Activated CD8-positive, alpha-beta memory T cell treated with anti-CD3 and anti-CD28 coated beads for 24 hours (primary cell): ENCODE results near the gene SLC25A25.

Experiments used
- DNase-seq: peaks from one replicate; pipeline ENCODE4 v3.0.0-alpha.2; 2020

Gene SLC25A25

DNA sequence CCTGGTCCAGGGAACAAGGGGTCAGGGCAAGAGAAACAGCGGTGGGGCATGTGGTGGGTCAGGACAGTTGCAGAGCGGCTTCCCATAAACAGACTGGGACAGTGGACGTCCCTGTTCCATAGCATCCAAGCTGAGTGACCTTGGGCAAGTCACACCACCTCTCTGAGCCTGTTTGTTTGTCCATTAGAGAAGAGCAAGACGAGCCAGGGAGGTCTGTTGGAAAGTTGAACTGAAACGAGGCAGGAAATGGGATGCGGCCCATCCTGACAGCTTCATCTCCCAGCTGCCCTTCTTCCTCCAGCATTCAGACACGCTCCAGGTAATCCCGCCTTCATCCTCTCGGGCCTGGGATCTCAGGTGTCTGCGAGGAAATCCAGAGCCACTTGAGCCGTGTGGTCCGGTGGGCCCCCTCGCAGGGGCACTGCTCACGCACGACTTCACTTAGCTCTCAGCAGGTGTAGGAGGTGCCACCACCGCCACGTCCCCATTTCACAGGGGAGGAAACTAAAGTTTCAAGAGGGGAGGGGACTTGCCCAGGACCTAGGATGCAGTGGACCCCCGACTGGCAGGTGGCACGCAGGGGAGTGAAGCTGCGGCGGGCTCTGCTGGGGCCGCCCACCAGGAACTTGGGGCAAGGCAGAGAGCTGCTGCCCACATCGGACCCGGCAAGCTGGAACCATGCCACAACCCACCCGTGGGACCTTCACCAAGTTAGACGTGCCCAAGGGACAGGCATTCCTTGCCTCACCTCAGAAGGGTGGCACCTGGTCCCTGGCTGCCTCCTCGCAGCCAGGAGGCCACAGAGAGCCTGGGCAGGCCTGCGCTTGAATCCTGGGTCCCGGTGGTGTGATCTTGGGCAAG is 46.5 kb downstream of the SLC25A25 start:
- DNase-seq, result no peak

DNA sequence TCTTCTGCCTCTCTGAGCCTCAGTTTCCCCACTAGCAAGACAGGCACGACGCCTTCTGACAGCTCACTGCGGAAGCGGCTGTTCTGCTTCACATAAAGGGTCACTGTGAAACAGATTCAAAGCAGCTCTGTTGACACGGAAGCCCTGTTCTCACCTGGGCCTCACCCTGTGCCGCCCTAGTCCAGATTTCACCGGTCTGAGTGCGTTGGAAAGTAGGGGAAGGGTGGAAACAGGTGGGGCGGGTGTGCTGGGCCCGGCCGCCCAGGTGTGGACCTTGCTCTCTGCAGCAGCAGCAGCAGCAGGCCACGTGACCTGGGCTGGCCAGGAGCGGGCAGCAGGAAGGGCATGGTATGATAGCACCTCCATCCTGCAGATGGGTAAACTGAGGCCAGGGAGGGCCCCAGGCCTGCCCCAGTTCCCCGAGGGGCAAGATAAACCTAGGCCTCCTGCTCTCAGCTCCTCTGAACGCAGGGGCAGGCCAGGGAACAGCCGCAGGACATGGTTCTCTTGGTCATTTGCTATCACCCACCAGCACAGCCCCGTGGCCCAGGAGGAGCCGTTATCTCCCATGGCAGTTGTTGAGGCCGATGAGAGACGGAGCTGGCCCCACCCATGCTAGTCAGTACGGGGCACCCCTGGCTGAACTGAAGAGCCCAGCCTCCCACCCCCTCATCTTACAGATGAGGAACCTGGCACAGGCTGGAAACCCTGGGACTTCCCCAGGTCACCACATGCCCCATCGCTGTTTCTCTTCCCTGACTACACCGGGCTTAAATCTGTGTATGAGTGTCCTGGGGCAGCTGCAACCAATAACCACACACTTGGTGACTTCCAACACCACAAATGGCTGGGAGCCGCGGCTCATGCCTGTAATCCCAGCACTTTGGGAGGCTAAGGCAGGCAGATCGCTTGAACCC is 47.4 kb downstream of the SLC25A25 start:
- DNase-seq, result no peak

DNA sequence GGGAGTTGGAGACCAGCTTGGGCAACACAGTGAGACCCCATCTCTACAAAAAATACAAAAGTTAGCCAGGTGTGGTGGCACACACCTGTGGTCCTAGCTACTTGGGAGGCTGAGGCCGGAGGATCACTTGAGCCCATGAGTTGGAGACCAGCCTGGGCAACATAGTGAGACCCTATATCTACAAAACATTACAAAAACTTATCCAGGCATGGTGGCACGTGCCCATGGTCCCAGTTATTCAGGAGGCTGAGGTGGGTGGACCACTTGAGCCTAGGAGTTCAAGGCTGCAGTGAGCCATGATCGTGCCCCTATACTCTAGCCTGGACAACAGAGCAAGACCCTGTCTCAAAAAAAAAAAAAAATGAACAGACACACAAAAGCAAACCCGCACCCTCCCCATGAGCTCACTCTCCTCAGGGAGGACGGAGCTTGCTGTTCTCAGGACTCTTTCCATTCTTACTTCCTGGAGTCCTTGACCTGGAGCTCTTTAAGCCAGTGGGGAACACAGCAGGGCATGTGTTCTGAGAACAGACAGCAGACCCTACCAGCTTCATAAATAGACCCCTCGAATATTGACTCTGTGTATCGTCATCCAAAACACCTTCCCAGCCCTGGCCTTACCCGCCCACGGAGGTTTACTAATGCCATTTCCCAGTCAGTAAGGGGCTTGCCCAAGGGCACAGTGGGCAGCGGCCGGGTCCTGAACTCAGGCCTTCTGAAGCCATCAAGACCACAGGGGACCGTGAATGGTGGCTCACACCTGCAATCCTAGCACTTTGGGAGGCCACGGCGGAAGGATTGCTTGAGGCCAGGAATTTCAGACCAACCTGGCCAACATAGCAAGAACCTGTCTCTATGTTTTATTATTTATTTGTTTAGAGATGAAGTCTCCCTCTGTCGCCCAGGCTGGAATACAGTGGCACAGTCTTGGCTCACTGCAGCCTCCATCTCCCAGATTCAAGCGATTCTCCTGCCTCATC is 48.4 kb downstream of the SLC25A25 start:
- DNase-seq, result no peak

DNA sequence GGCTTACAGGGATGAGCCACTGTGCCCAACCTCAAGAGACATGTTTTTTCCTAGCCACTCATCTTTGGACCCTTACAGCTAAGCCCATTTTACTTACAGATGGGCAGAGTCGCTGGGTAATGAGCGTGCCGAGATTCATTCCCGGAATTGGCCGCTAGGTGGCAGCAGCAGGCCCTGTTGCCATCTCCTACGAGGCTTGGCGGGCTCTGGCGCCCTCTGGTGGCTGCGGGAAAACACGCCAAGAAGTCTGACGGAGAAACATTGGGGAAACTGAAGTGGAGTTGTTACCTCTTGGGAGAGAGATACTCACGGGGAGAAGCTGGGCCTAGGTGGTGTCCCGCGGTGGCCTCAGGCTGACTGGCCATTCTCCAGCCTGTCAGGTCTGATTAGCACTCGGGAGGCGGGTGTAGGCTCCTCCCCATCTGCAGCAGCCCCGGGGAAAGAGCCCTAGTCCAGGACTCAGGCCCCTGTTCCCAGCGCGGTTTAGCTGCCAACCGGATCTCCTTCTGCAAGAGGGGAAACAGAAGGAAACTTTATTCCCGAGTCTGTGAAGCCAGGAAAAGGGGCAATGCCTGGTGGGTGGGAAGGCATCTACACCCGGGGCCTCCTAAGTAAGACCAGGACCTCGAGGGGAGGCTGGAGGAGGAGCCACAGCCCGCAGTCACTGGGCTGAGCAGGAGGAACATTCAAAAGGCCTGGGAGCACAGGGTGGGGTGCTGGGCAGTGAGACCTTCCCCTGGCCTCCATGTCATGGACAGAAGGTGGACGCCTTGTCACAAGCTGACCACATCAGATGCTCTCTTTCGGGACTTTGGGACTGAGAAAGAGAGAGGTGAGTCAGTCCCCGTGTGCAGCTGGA is 49.8 kb downstream of the SLC25A25 start:
- peak; percentile 100 for DNase-seq

DNA sequence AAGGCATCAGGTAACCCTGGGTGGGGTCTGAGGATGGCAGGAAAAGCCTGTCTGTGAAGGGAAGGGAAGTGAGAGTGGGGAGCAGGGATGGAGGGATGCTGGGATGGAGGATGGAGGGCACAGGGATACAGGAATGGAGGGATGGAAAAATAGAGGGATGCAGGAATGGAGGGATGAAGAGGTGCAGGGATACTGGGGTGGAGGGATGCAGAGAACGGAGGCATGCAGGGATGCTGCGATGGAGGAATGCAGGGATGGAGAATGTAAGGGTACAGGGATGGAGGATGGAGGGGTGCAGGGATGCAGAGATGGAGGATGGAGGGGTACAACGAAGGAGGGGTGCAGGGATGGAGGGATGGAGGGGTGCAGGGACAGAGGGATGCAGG is 50.4 kb downstream of the SLC25A25 start:
- no peak for DNase-seq

DNA sequence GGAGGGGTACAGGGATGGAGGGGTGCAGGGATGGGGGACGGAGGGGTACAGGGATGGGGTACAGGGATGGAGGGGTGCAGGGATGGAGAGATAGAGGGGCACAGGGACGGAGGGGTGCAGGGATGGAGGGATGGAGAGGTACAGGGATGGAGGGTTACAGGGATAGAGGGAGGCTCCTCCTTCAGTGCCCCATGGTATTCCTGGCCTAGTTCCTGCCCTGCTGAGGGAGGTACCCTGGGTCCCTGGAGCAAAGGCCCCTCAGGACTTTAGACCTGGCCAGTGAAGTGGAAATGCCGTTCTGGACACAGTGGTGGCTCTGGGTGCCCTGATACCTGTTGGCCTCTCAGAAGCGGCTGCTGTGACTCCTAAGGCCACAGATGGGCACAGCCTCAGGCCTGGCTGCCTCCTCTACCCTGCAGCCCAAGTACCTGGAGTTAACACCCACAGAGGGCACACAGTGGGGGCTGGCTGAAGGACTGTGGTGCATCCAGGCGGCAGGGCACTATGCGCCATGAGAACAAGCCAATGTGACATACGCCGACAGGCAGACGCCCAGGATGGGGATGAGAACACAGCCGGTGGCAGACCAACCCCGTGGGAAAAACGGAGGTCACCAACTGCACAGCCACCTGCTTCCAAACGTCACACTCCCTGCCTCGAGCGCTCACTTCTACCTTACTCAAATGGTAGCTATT is 51.1 kb downstream of the SLC25A25 start:
- DNase-seq, result no peak

DNA sequence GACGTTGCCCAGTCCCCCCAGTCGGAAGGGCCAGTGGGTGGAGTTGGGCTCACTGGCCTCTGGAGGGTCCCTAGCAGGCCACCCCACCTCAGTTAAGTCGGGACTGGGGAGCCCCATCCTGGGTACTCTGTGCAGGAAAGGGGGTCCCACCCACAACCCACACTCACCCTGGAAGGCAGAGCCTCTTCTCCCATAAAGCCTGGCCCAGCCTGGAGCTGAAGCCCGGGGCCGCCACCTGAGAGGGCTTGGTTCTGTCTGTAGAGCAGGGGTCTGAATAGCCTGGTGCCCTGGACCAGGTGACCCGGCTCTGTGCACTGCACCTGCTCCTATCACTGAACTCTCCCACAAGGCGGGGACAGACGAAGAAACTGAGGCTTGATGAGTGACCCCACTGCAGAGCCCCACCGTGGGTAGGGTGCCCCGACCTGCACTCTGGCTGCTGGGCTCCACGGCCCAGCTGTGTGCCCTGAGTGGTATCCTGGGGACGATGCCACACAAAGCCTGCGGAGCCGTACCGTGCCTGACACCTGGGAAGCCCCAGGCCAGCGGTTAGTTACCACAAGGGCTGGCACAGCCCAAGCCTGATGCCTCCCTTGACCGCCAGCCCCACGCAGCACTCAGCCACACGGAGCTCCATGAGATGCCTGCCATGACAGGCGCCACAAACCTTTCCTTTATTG is 52.2 kb downstream of the SLC25A25 start:
- no peak for DNase-seq

DNA sequence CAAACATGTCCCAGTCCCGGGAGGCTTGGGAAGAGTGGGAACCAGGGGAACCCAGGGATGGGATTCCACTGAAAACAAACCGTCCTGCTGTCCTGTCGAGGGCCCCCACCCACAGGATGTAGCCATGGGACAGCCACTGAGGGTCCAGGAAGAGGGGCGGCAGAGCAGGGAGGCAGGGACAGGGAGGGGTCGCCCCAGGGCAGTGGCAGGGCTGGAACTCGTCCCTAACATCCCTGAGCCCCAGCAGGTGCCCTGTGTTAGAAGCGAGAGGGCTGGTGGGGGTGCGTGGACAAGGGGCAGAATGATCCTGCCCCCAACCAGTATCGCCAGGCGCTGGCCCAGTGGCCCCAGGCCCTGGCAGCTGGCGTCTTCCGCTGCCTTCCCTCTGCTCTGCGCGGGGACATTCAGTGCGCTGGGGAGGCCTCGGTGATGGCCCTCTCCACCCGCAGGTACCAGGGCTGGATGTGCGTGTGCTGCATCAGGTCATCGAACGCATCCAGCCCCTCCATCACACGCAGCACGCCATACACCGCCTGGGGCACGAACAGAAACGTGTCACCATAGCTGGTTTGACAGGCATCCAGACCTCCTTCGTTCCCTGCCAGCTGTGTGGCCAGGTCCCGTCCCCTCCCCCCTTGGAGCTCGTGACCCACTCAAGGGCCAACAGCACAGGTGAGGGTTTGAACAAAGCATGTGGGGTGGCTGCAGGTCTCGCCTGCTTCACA is 52.9 kb downstream of the SLC25A25 start:
- no peak for DNase-seq

DNA sequence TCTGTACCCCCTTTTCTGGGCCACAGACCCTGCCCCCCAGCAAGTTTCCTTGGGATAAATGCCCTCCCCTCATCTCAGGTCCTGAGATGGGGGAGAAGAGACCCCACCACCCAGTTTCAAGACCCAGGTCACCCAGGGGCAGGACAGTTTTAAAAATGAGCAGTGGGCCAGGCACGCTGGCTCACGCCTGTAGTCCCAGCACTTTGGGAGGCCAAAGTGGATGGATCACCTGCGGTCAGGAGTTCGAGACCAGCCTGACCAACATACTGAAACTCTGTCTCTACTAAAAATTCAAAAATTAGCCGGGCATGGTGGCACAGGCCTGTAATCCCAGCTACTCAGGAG is 53.4 kb downstream of the SLC25A25 start:
- DNase-seq, result no peak

DNA sequence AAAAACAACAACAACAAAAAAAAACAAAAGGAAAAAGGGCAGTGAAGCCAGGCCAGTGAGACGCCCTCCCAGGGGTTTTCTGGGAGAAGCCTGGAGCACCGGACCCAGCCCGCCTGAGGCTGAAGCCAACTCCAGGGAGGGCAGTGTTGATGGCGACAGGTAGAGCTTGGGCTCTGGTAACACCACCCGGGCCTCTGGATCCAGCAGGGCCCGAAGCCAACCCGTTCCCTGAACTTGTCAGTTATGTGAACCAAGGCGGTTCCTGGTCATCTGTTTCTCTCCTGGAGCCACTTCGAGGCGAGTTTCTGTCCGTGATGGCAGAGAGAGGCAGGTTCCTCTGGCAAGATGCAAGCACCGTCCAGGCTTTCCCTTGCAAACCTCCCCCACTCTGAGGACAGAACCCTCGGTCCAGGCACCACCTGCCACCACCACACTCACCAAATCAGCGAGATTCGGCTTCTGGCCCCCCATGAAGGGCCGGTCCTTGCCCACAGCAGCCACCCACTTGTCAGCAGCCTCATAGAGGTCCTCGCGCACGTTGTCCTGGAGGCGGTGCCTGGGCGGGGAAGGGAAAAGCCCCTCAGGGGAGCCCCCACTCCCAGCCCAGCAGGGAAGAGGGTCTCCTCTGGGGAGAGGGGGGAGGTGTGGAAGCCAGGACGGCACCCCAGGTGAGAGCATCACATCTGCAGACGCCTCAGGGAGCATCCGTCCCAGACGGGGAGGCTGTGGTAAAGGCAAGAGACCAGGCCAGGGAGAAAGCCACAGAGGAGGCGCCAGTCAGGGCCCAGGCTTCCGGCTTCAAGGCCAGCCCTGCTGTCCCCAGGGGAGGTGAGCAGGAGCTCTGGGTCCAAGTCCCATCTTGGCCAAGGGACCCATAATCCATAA is 54.1 kb downstream of the SLC25A25 start:
- no peak for DNase-seq

DNA sequence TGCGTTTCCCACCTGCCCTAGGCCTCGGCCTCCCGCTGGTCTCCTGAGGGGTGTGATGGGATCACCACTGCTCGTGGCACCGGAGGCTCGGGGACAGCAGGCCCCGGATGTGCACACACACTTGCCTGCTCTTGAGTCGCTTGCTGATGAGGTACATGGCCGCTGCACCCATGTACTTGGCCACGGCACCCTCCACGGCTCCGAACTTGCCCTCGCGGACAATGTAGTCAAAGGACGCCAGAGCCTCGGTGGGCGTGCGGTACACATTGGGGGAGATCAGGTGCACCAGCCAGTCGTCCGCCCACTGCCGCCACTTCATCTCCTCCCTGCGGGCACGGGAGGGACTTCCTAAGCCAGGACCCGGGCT is 54.8 kb downstream of the SLC25A25 start:
- DNase-seq, result no peak

DNA sequence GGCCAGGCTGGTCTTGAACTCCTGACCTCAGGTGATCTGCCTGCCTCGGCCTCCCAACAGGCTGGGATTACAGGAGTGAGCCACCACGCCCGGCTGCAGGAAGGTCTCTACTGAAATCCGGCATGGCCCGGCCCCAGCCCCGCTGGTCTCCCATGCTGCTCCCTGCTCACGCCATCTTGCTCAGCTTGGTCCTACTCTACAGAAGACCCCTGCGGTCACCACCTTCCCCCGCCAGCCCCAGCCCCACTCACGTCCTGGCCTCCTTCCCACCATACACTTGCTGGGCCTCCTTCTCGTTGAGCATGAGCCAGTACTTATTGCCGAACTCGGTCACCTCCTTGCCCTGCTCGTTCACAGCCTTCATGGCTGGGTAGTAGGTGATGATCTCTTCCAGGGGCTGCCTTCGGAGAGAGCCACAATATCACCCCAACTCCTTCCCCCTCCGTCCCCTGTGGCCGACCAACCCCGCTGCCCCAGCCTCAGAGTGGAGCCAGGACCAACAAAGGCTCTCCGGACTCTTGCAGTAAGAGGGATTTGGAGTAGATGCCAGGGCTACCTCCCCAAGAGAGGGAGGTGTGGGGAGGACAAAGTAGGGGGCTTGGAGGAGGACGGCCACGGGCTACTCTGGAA is 55.5 kb downstream of the SLC25A25 start:
- no peak for DNase-seq

DNA sequence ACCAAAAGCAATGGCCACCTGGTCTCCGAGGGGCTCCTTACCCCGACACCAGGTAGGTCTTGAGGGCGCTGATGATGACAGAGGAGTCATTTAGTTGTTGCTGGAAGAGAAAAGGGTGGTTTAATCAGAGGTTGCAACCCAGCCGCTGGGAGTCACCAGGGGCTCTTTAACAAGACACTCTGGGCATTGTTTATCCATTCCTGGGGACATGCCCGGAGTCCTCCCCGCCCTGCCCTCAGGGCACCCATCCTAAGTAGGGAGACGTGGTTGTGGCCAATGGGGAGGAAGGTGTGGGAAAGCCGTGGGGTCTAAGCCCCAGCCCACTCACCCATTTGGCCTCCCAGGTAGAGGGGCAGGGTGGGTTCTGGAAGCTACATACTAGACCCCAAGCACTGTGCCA is 56.4 kb downstream of the SLC25A25 start:
- no peak for DNase-seq

DNA sequence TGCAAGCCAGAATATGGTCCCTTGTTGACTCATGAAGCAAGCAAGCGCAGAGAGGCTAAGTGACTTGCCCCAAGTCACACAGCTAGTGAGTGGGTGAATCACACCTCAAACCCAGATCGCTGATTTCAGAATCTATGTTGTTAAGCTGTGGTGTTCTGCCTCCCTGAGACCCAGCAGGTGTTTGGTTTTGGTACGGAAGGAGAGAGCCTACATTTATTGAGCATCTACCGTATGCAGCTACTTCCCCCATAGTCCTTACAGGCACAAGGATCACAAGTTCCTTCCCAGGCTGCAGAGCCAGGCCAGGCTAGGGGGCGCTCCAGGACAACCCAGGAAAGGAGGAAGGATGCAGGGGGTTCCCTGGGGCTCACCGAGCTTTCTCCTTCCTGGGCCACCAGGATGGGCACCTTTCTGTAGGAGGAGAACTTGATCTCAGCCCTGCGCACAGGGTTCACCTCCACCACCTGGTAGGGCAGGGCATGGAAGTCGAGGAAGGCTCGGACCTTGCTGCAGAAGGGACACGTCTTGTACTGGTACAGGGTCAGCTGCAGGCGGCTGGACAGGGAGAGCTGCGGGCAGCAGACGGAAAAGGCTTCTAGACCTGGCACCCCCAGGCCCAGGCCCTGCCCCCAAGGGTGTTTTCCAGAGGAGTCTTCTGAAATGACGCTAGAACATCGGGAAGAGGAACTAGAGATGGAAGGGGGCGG is 57.0 kb downstream of the SLC25A25 start:
- DNase-seq, result peak; percentile 72

DNA sequence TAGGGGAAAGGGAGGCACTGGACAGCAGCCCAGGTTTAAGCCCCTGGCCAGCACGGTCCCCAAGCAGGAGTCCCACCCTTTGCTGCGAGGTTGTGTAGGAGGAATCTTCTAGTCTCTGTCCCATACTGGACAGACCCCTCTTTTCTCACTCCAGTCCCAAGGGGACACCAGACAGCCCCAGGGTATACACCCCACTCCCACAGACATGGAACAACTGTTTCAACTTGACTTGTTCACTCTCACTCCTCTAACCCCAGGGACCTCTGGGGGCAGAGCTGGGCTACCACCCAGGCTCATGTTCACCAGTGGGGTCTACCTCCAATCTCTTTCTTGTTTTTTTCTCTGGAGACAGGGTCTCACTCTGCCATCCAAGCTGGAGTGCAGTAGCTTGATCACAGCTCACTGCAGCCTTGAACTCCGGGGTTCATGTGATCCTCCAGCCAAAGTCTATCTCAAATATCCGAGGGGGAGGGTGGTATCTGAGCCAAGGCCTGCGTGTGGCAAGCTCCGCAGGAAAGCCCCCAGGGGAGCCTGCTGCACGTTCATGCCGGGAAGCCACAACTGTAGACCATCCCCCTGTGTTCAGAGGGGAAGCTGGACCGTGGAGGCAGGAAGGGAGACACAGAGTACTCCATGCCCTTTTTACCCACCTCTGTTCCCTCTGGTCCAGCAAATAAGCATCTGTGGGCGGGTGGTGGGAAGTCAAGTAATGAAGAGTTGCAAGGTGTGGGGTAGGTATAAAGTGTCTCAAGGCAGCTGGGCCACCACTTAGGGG is 57.7 kb downstream of the SLC25A25 start:
- DNase-seq, result no peak

DNA sequence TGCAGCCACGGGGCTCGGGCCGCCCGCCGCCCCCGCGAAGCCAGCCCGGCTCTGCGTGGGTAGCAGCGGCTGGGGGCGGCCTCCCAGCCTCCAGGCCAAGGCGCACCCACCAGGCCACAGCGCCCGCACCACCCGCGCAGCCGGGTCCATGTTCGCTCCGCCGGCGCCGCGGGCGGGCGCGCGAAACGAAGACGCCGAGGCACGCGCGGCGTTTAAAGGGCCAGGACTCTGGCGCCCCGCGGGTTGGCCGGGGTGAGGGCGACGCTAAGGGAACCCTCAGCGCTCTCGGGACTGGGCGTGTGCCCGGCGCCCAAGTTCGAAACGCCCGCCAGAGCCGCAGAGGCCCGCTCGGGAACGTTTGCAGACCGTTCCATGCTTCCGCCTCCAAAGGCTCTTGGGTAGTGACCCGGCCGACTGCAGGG is 59.5 kb downstream of the SLC25A25 start, which contains the start of gene PTGES2:
Gene PTGES2, minus strand, starts transcription at position 162 of the 422 bp plus-strand sequence. Its CDS starts 12 bp downstream, at position 150.
- DNase-seq, result peak; percentile 91
